CD14-positive monocyte (primary cell): ENCODE results near the gene P2RY12. TPM values are rescaled to one million over a fixed set of nuclear protein-coding genes. Genes with fewer than 3 reads are reported as not detected.

Experiments
- DNase-seq, 3 donors: peaks; one replicate each; pipeline ENCODE4 v3.0.0-alpha.2; 2011 to 2022
- H2AFZ ChIP-seq: 2 replicates; pipeline ENCODE4 v1.6.0; 2012; ENCODE audit warnings: mild to moderate bottlenecking, low read depth, low read length, inconsistent platforms; ENCODE audit not compliant: insufficient read depth, poor library complexity, severe bottlenecking
- H3K27ac ChIP-seq, 2 donors: 1 replicate in 1 of 2; 2 replicates in 1 of 2; pipeline ENCODE4 v1.5.1; 2012 to 2013; ENCODE audit warnings: low read length in 2 of 2, control low read depth in 1 of 2, inconsistent platforms in 1 of 2, low read depth in 1 of 2, mild to moderate bottlenecking in 1 of 2
- H3K27me3 ChIP-seq, 2 donors: one replicate each; pipeline versions ENCODE4 v1.6.0 to v1.6.1; 2011 to 2013; ENCODE audit warnings: low read length in 2 of 2; ENCODE audit not compliant: control insufficient read depth in 2 of 2, insufficient read depth in 2 of 2
- H3K36me3 ChIP-seq, 2 donors: replicated peaks in 1 of 2; 1 replicate in 1 of 2; 2 replicates in 1 of 2; pipeline versions ENCODE4 v1.5.1 to v1.6.1; 2012 to 2013; ENCODE audit warnings: low read length in 2 of 2, control low read depth in 1 of 2, inconsistent platforms in 1 of 2, mild to moderate bottlenecking in 1 of 2; ENCODE audit not compliant: insufficient read depth in 2 of 2, control insufficient read depth in 1 of 2
- H3K4me1 ChIP-seq, 2 donors: 1 replicate in 1 of 2; 2 replicates in 1 of 2; pipeline versions ENCODE4 v1.5.1 to v1.6.1; 2012 to 2013; ENCODE audit warnings: low read length in 2 of 2, control low read depth in 1 of 2, inconsistent platforms in 1 of 2, mild to moderate bottlenecking in 1 of 2, moderate library complexity in 1 of 2; ENCODE audit not compliant: insufficient read depth in 2 of 2, control insufficient read depth in 1 of 2
- H3K4me2 ChIP-seq: replicated peaks from 2 replicates; pipeline ENCODE3; 2012; ENCODE audit warnings: low read length, moderate library complexity, mild to moderate bottlenecking; ENCODE audit not compliant: poor library complexity, severe bottlenecking; ENCODE audit errors: extremely low read depth
- H3K4me3 ChIP-seq, 3 experiments: fragments of 200-600 bp in 1 of 3; sonication (generic) in 1 of 3; replicated peaks in 1 of 3; 1 replicate in 2 of 3; 2 replicates in 1 of 3; pipeline ENCODE4 v1.5.1; 2011 to 2013; ENCODE audit warnings: low read length in 3 of 3, mild to moderate bottlenecking in 3 of 3, control low read depth in 2 of 3, low read depth in 2 of 3, inconsistent platforms in 1 of 3, moderate library complexity in 1 of 3
- H3K79me2 ChIP-seq: 2 replicates; pipeline ENCODE4 v1.6.0; 2012; ENCODE audit warnings: mild to moderate bottlenecking, control low read depth, inconsistent platforms, low read length, moderate library complexity; ENCODE audit not compliant: insufficient read depth
- H3K9ac ChIP-seq: 2 replicates; pipeline ENCODE4 v1.6.0; 2017; ENCODE audit warnings: low read length, mild to moderate bottlenecking; ENCODE audit not compliant: insufficient read depth, poor library complexity, severe bottlenecking
- H3K9me3 ChIP-seq, 2 donors: replicated peaks in 1 of 2; 1 replicate in 1 of 2; 2 replicates in 1 of 2; pipeline versions ENCODE4 v1.5.1 to v1.6.1; 2012 to 2013; ENCODE audit warnings: low read length in 2 of 2, control low read depth in 1 of 2; ENCODE audit not compliant: control insufficient read depth in 1 of 2, insufficient read depth in 1 of 2
- H4K20me1 ChIP-seq: 2 replicates; pipeline ENCODE4 v1.6.0; 2012; ENCODE audit warnings: mild to moderate bottlenecking, low read length, control low read depth, moderate library complexity; ENCODE audit not compliant: insufficient read depth
- H3K27ac Mint-ChIP-seq, 7 donors: one replicate each; pipeline ENCODE4 v1.8.0; 2020; ENCODE audit warnings: mild to moderate bottlenecking in 7 of 7, mixed read lengths in 7 of 7, moderate library complexity in 6 of 7, inconsistent platforms in 2 of 7
- H3K27me3 Mint-ChIP-seq, 3 donors: one replicate each; pipeline ENCODE4 v1.8.0; 2021 to 2022; ENCODE audit warnings: low read depth in 3 of 3, mild to moderate bottlenecking in 3 of 3, mixed read lengths in 3 of 3, moderate library complexity in 3 of 3, inconsistent platforms in 1 of 3
- H3K36me3 Mint-ChIP-seq, 2 donors: one replicate each; pipeline ENCODE4 v1.8.0; 2020; ENCODE audit warnings: mixed read lengths in 2 of 2, inconsistent platforms in 1 of 2, mild to moderate bottlenecking in 1 of 2
- H3K4me1 Mint-ChIP-seq: one replicate; pipeline ENCODE4 v1.8.0; 2020; ENCODE audit warnings: mild to moderate bottlenecking, mixed read lengths
- H3K4me3 Mint-ChIP-seq, 2 donors: one replicate each; pipeline ENCODE4 v1.8.0; 2020; ENCODE audit warnings: mild to moderate bottlenecking in 2 of 2, mixed read lengths in 2 of 2, moderate library complexity in 1 of 2
- H3K9me3 Mint-ChIP-seq, 7 donors: one replicate each; pipeline ENCODE4 v1.8.0; 2020 to 2022; ENCODE audit warnings: mixed read lengths in 7 of 7, mild to moderate bottlenecking in 6 of 7, moderate library complexity in 6 of 7, inconsistent platforms in 2 of 7
- WGBS: methylation state at CpG from one replicate; pipeline ENCODE4 v1.1.5; 2013; ENCODE audit warnings: missing lambda C conversion rate; ENCODE audit not compliant: insufficient coverage; 5-methylcytosine and 5-hydroxymethylcytosine counted together
- intact Hi-C, 2 donors: fragments of 100-400 bp; cut with micrococcal nuclease; formaldehyde crosslinking; loops; one replicate each; pipeline versions ENCODE4 v1.15.0 to v1.15.1; 2023
- polyA plus RNA-seq, 3 donors: library from polyadenylated mRNA; depleted of rRNA in 1 of 3; unstranded in 2 of 3; stranded (reverse) in 1 of 3; fragments of 300-500 nt in 2 of 3; fragments of >200 nt in 1 of 3; fragmentation: Illumina TruSeq in 2 of 3; gene quantifications; 1 replicate in 2 of 3; 2 replicates in 1 of 3; pipeline ENCODE4 v1.2.3, GENCODE V29; 2012 to 2021
- TF ChIP-seq, protein P1 (sequence below): fragments of 200-600 bp; IDR thresholded peaks from one replicate; pipeline ENCODE4 v1.8.0; 2022; ENCODE audit warnings: antibody characterized with exemption, mild to moderate bottlenecking

The P2RY12 gene
- polyA plus RNA-seq, 3 donors: 1.9 to 3.0 (median 2.7) TPM

DNA sequence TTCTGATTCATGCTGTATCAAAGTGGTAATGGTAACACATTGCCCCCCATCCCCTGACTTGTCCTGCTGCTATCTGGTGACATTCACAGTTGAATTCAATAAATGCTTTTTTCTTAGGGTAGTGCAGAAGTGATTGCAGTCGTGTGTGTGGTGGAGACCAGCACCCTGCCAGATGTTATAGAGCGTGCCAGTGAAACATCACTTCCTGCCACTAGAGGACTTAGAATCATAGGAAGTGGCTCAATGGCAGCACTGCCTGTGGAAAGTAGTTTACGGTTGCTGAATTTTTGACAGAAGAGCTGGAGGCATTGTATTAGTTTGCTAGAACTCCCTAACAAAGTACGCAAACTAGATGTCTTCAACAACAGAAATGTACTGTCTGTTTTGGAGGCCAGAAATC is 37.4 kb upstream of the P2RY12 start:
- peaks cover 12% of the 10 kb centered on the region for H3K4me1 Mint-ChIP-seq
- WGBS: no CpG with 5 or more reads among the region's 4 CpGs
- TF ChIP-seq, protein P1, sequence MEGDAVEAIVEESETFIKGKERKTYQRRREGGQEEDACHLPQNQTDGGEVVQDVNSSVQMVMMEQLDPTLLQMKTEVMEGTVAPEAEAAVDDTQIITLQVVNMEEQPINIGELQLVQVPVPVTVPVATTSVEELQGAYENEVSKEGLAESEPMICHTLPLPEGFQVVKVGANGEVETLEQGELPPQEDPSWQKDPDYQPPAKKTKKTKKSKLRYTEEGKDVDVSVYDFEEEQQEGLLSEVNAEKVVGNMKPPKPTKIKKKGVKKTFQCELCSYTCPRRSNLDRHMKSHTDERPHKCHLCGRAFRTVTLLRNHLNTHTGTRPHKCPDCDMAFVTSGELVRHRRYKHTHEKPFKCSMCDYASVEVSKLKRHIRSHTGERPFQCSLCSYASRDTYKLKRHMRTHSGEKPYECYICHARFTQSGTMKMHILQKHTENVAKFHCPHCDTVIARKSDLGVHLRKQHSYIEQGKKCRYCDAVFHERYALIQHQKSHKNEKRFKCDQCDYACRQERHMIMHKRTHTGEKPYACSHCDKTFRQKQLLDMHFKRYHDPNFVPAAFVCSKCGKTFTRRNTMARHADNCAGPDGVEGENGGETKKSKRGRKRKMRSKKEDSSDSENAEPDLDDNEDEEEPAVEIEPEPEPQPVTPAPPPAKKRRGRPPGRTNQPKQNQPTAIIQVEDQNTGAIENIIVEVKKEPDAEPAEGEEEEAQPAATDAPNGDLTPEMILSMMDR: peak; percentile 36

DNA sequence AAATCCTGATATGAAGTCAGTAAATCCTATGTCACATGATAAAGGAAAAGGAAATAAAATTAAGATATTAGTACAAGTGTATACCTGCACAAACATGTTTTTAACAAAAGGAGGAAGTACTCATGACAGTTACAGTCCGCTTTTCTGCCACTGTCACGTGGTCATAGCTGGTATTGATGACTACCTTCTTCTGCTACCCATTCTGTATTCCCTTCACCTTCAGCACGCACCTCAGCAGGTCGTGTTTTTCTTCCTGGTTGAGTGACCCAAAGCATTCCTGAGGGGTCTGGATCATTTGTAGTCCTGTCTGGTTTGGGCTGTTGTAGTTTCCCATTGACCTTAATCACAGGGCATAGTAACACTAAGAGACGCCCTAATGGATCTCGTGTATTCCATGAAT is 35.3 kb upstream of the P2RY12 start:
- Histone ChIP-seq H3K9me3 (no peaks in the 10 kb centered on the region), H4K20me1 (no peaks in the 10 kb centered on the region), H3K4me3 (no peak overlapping the region), H3K27me3 (no peaks in the 10 kb centered on the region), H3K4me2 (no peak overlapping the region), H3K79me2 (no peaks in the 10 kb centered on the region), H3K4me1 (peaks cover 7 to 8% of the 10 kb centered on the region in 2 donors), H2AFZ (no peak overlapping the region), H3K9ac (no peak overlapping the region), H3K36me3 (no peaks in the 10 kb centered on the region), H3K27ac (no peak overlapping the region)
- H3K4me3 Mint-ChIP-seq: no peak overlapping the region
- H3K9me3 Mint-ChIP-seq: peaks cover 0 to 3% (median 0%) of the 10 kb centered on the region in 7 donors
- H3K4me1 Mint-ChIP-seq: peaks cover 7% of the 10 kb centered on the region
- intact Hi-C loops: no loop called here
- WGBS: no CpG with 5 or more reads among the region's 6 CpGs
- no peaks in the 10 kb centered on the region for H3K36me3 Mint-ChIP-seq
- H3K27ac Mint-ChIP-seq: peak overlapping the region in 1 of 7 donors; percentile 64
- H3K27me3 Mint-ChIP-seq: peaks cover 2 to 3% (median 2%) of the 10 kb centered on the region in 3 donors
- TF ChIP-seq, protein P1: no peak
- no peak for DNase-seq

More for the DNA sequence above, 37.4 kb upstream of the P2RY12 start:
- Mint-ChIP-seq H3K9me3 (peaks cover 0 to 3% (median 0%) of the 10 kb centered on the region in 7 donors), H3K27ac (peak overlapping the region in 2 of 7 donors; percentile 21 to 63), H3K27me3 (peaks cover 0 to 2% (median 0%) of the 10 kb centered on the region in 3 donors), H3K4me3 (peak overlapping the region in 1 of 2 donors; percentile 52), H3K36me3 (no peaks in the 10 kb centered on the region)
- Histone ChIP-seq H3K4me1 (peaks cover 11 to 12% of the 10 kb centered on the region in 2 donors), H3K9ac (no peak overlapping the region), H3K27me3 (no peaks in the 10 kb centered on the region), H3K4me2 (peak overlapping the region; percentile 27), H3K9me3 (no peaks in the 10 kb centered on the region), H3K27ac (no peak overlapping the region), H4K20me1 (no peaks in the 10 kb centered on the region), H3K79me2 (no peaks in the 10 kb centered on the region), H3K4me3 (no peak overlapping the region), H2AFZ (peak overlapping the region; percentile 63), H3K36me3 (no peaks in the 10 kb centered on the region)
- intact Hi-C loops: no loop called here
- DNase-seq: peak; percentile 16 to 23 (median 19)
